ENCODE measurements around the gene KCNT2.

DNA sequence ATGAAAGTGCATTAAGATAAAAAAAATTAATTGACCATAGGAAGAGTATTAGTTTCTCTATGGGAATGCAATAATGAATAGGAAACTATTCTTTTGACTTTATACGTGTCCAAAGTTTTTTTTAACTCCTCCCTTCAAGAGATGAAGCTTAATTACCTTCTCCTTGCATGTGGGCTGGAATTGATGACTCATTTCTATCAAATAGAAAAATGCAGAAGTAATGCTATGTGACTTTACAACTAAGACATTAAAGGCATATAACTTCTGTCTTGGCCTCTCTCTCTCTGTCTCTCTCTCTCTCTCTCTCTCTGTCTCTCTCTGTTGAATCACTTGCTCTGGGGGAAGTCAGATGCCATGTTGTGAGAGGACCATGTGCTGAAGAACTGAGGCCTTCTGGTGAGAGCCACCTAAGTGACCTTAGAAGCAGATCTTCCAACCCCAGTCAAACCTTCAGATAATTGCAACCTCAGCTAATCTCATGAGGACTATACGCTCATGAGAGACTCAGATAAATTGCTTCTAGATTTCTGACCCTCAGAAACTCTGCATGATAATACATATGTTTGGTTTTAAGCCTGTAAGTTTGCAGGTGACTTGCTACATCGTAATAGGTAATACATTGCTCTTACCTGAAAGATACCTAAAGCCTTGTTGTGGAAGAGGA is 414.2 kb downstream of the KCNT2 start:
- no peak for TF ChIP-seq FOSL2 (IDR thresholded peaks at IDR 0.05; ENCODE audit: borderline replicate concordance, low read depth)
- TF ChIP-seq POLR2AphosphoS5 (IDR thresholded peaks at IDR 0.05; ENCODE audit: low read depth, low read length): no peak
- TF ChIP-seq, protein P1, sequence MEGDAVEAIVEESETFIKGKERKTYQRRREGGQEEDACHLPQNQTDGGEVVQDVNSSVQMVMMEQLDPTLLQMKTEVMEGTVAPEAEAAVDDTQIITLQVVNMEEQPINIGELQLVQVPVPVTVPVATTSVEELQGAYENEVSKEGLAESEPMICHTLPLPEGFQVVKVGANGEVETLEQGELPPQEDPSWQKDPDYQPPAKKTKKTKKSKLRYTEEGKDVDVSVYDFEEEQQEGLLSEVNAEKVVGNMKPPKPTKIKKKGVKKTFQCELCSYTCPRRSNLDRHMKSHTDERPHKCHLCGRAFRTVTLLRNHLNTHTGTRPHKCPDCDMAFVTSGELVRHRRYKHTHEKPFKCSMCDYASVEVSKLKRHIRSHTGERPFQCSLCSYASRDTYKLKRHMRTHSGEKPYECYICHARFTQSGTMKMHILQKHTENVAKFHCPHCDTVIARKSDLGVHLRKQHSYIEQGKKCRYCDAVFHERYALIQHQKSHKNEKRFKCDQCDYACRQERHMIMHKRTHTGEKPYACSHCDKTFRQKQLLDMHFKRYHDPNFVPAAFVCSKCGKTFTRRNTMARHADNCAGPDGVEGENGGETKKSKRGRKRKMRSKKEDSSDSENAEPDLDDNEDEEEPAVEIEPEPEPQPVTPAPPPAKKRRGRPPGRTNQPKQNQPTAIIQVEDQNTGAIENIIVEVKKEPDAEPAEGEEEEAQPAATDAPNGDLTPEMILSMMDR (IDR thresholded peaks at IDR 0.05): no peak
- TF ChIP-seq, protein P2, sequence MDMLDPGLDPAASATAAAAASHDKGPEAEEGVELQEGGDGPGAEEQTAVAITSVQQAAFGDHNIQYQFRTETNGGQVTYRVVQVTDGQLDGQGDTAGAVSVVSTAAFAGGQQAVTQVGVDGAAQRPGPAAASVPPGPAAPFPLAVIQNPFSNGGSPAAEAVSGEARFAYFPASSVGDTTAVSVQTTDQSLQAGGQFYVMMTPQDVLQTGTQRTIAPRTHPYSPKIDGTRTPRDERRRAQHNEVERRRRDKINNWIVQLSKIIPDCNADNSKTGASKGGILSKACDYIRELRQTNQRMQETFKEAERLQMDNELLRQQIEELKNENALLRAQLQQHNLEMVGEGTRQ (IDR thresholded peaks at IDR 0.05; ENCODE audit: borderline replicate concordance, low read depth, low read length): no peak
- TF ChIP-seq GATA2 (CRISPR knock-in tag; IDR thresholded peaks at IDR 0.05): no peak
- no peak for TF ChIP-seq TAF1 (IDR thresholded peaks at IDR 0.05; ENCODE audit: borderline replicate concordance, low read depth, low read length)
- no peak for TF ChIP-seq SMC3 (IDR thresholded peaks at IDR 0.05; ENCODE audit: low read depth, low read length)
- no peak for TF ChIP-seq RAD21 (IDR thresholded peaks at IDR 0.05; ENCODE audit: low read length)
- TF ChIP-seq TCF12 (IDR thresholded peaks at IDR 0.05): no peak
- TF ChIP-seq, protein P3, sequence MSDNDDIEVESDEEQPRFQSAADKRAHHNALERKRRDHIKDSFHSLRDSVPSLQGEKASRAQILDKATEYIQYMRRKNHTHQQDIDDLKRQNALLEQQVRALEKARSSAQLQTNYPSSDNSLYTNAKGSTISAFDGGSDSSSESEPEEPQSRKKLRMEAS (IDR thresholded peaks at IDR 0.05; ENCODE audit: low read depth): no peak
- no peak for TF ChIP-seq YY1 (IDR thresholded peaks at IDR 0.05; ENCODE audit: low read depth)
- TF ChIP-seq EP300 (IDR thresholded peaks at IDR 0.05; ENCODE audit: borderline replicate concordance in 1 of 2, low read depth in 1 of 2, low read length in 1 of 2): no peak
- no peak for TF ChIP-seq EZH2phosphoT487 (IDR thresholded peaks at IDR 0.05; ENCODE audit: borderline replicate concordance, low read depth)
